K562 (cell line): ENCODE results near the gene ZRANB1. TPM values are rescaled to one million over a fixed set of nuclear protein-coding genes. Genes with fewer than 3 reads are reported as not detected.
A peak's percentile ranks its signal among the peaks of the same experiment; 100 is the strongest.

Experiments
- C11orf30 ChIP-seq: fragments of 450-650 bp; IDR thresholded peaks from 2 replicates; pipeline ENCODE4 v1.6.1; 2016; ENCODE audit warnings: low read depth, mild to moderate bottlenecking
- CXXC5 ChIP-seq: fragments of 250-450 bp; sonication (Bioruptor Pico); IDR thresholded peaks from 2 replicates; pipeline ENCODE4 v1.8.0; 2022; ENCODE audit warnings: inconsistent platforms, mild to moderate bottlenecking, moderate library complexity
- FOXK2 ChIP-seq, 2 experiments: fragments of 450-650 bp; IDR thresholded peaks in 1 of 2; conservative IDR thresholded peaks in 1 of 2; 2 replicates each; pipeline ENCODE4 v1.6.1; 2016; ENCODE audit warnings: low read depth in 2 of 2, mild to moderate bottlenecking in 1 of 2
- GATAD2B ChIP-seq: fragments of 450-650 bp; IDR thresholded peaks from 2 replicates; pipeline ENCODE4 v1.6.1; 2017; ENCODE audit warnings: mild to moderate bottlenecking, borderline replicate concordance
- HIVEP1 ChIP-seq: fragments of 250-450 bp; sonication (Bioruptor Pico); IDR thresholded peaks from 2 replicates; pipeline ENCODE4 v1.4.0; 2020; ENCODE audit warnings: mild to moderate bottlenecking
- HMG20A ChIP-seq: fragments of 450-650 bp; formaldehyde crosslinking; conservative IDR thresholded peaks from 2 replicates; pipeline ENCODE4 v1.4.0; 2020; ENCODE audit warnings: mild to moderate bottlenecking, mixed read lengths
- KHSRP ChIP-seq: fragments of 450-650 bp; IDR thresholded peaks from 2 replicates; pipeline ENCODE4 v1.6.1; 2017
- L3MBTL2 ChIP-seq: fragments of 450-650 bp; IDR thresholded peaks from 2 replicates; pipeline ENCODE4 v1.6.1; 2016; ENCODE audit warnings: mild to moderate bottlenecking, moderate library complexity
- NR1H2 ChIP-seq: sonication (generic); formaldehyde crosslinking; IDR thresholded peaks from 2 replicates; pipeline ENCODE4 v1.4.0; 2020; ENCODE audit warnings: mild to moderate bottlenecking, missing genetic modification reagents
- PHF8 ChIP-seq: fragments of 200-600 bp; sonication (generic); IDR thresholded peaks from 2 replicates; pipeline ENCODE4 v1.6.1; 2012; ENCODE audit warnings: mixed run types, mild to moderate bottlenecking, inconsistent platforms, low read length, moderate library complexity, borderline replicate concordance
- SAFB ChIP-seq: fragments of 200-400 bp; formaldehyde crosslinking; IDR thresholded peaks from 2 replicates; pipeline ENCODE4 v1.6.1; 2017; ENCODE audit warnings: low read depth, low read length, borderline replicate concordance
- XRCC5 ChIP-seq: fragments of 200-400 bp; formaldehyde crosslinking; IDR thresholded peaks from 2 replicates; pipeline ENCODE4 v1.6.1; 2017; ENCODE audit warnings: low read depth, mild to moderate bottlenecking, low read length
- polyA plus RNA-seq, 8 experiments: library from polyadenylated mRNA; depleted of rRNA in 4 of 8; stranded (reverse) in 5 of 8; unstranded in 3 of 8; fragments of >200 nt; fragmentation: Nextera tagmentation in 2 of 8; fragmentation: Illumina TruSeq in 1 of 8; extraction: Ambion mirVana in 2 of 8; extraction: Trizol in 1 of 8; gene quantifications; 2 replicates each; pipeline versions ENCODE4 v1.2.1 to v1.2.3, GENCODE V29; 2011 to 2014; ENCODE audit warnings: inconsistent platforms in 1 of 8, missing spikeins in 1 of 8
- total RNA-seq, 7 experiments: library from RNA; depleted of rRNA in 6 of 7; stranded (reverse); fragments of >200 nt in 6 of 7; fragmentation: Illumina TruSeq in 2 of 7; extraction: Trizol in 2 of 7; gene quantifications; 2 replicates each; pipeline versions ENCODE4 v1.2.1 to v1.2.3, GENCODE V29; 2011 to 2021; ENCODE audit warnings: low replicate concordance in 1 of 7
- TF ChIP-seq, protein P1 (sequence below): sonication (generic); formaldehyde crosslinking; IDR thresholded peaks from 2 replicates; pipeline ENCODE4 v1.8.0; 2023; ENCODE audit warnings: missing genetic modification reagents, mild to moderate bottlenecking, borderline replicate concordance
- TF ChIP-seq, protein P2 (sequence below): fragments of 250-450 bp; sonication (Bioruptor Pico); IDR thresholded peaks from 2 replicates; pipeline ENCODE4 v1.4.0; 2020
- TF ChIP-seq, protein P3 (sequence below): fragments of 450-650 bp; IDR thresholded peaks from 2 replicates; pipeline ENCODE4 v1.6.1; 2018; ENCODE audit not compliant: partially characterized antibody
- TF ChIP-seq, protein P4 (sequence below): sonication (generic); formaldehyde crosslinking; IDR thresholded peaks from 2 replicates; pipeline ENCODE4 v1.8.0; 2022; ENCODE audit warnings: mild to moderate bottlenecking, missing genetic modification reagents

ZRANB1 gene
- total and polyA plus RNA-seq, 9 of the 15 experiments (the other 6 are each of a cell fraction or from before 2014, with no cell fraction given): 0.07 to 1.1 (median 0.64) TPM

DNA sequence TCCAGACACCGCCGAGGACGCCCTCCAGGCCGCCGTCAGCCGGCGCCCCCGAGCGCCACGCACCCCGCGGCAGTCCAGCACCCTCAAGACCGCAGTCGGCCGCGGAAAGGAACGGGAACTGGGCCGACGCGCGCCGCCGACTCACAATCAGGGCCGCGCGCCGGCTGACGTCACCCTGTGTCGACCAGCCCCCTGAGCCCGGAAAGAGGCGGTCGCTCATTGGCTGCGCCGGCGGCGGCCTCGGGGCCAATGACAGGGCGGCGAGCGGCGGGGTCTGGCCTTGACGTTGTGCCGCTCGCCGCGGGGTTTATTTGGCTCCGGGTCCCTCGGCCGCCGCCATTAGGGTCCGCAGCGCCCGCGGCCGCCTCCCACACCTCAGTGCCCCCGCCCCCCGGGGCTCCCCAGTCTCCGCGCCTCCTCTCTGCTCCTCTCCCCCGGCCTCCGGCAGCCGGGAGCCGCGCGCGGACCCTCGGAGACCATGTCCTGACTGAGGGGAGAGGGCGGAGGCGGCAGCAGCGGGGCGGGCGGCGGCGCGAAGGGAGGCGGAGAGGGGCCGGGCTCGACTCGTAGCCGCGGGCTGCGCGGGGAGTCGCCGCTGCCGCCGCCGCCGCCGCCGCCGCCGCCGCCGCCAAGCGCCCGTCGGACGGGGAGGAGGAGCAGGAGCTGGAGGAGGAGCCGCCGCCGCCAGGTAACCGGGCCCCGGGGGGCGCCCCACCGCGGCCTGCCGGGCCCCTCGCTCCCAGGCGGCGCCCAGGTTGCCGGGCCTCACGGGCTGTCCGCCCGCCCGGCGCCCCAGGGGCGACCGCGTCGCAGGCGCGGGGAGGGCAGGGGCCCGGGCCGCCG lies 25.1 kb upstream of the ZRANB1 start (continued):
- TF ChIP-seq, protein P1, sequence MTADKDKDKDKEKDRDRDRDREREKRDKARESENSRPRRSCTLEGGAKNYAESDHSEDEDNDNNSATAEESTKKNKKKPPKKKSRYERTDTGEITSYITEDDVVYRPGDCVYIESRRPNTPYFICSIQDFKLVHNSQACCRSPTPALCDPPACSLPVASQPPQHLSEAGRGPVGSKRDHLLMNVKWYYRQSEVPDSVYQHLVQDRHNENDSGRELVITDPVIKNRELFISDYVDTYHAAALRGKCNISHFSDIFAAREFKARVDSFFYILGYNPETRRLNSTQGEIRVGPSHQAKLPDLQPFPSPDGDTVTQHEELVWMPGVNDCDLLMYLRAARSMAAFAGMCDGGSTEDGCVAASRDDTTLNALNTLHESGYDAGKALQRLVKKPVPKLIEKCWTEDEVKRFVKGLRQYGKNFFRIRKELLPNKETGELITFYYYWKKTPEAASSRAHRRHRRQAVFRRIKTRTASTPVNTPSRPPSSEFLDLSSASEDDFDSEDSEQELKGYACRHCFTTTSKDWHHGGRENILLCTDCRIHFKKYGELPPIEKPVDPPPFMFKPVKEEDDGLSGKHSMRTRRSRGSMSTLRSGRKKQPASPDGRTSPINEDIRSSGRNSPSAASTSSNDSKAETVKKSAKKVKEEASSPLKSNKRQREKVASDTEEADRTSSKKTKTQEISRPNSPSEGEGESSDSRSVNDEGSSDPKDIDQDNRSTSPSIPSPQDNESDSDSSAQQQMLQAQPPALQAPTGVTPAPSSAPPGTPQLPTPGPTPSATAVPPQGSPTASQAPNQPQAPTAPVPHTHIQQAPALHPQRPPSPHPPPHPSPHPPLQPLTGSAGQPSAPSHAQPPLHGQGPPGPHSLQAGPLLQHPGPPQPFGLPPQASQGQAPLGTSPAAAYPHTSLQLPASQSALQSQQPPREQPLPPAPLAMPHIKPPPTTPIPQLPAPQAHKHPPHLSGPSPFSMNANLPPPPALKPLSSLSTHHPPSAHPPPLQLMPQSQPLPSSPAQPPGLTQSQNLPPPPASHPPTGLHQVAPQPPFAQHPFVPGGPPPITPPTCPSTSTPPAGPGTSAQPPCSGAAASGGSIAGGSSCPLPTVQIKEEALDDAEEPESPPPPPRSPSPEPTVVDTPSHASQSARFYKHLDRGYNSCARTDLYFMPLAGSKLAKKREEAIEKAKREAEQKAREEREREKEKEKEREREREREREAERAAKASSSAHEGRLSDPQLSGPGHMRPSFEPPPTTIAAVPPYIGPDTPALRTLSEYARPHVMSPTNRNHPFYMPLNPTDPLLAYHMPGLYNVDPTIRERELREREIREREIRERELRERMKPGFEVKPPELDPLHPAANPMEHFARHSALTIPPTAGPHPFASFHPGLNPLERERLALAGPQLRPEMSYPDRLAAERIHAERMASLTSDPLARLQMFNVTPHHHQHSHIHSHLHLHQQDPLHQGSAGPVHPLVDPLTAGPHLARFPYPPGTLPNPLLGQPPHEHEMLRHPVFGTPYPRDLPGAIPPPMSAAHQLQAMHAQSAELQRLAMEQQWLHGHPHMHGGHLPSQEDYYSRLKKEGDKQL (CRISPR knock-in tag): no peak
- TF ChIP-seq FOXK2 (conservative IDR thresholded peaks at IDR 0.05 in 1 of 2, IDR thresholded peaks at IDR 0.05 in 1 of 2; ENCODE audit: low read depth in 2 of 2) (0 out of 4 replicates have a peak, but pooled peaks of 1 of the 2 experiments have one; percentile 15), L3MBTL2 (peak; percentile 60; the same call in 1 of the 2 replicates), CXXC5 (CRISPR knock-in tag) (peak; percentile 81), GATAD2B (0 out of 2 replicates have a peak, but pooled peaks have one; percentile 54), SAFB (peak; percentile 63), HMG20A (no peak), C11orf30 (peak; percentile 88), HIVEP1 (no peak), NR1H2 (CRISPR knock-in tag) (no peak), KHSRP (no peak), PHF8 (peak; percentile 85; the same call in 1 of the 2 replicates), XRCC5 (no peak)
- TF ChIP-seq, protein P2, sequence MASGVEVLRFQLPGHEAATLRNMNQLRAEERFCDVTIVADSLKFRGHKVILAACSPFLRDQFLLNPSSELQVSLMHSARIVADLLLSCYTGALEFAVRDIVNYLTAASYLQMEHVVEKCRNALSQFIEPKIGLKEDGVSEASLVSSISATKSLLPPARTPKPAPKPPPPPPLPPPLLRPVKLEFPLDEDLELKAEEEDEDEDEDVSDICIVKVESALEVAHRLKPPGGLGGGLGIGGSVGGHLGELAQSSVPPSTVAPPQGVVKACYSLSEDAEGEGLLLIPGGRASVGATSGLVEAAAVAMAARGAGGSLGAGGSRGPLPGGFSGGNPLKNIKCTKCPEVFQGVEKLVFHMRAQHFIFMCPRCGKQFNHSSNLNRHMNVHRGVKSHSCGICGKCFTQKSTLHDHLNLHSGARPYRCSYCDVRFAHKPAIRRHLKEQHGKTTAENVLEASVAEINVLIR: peak; percentile 82
- TF ChIP-seq, protein P3, sequence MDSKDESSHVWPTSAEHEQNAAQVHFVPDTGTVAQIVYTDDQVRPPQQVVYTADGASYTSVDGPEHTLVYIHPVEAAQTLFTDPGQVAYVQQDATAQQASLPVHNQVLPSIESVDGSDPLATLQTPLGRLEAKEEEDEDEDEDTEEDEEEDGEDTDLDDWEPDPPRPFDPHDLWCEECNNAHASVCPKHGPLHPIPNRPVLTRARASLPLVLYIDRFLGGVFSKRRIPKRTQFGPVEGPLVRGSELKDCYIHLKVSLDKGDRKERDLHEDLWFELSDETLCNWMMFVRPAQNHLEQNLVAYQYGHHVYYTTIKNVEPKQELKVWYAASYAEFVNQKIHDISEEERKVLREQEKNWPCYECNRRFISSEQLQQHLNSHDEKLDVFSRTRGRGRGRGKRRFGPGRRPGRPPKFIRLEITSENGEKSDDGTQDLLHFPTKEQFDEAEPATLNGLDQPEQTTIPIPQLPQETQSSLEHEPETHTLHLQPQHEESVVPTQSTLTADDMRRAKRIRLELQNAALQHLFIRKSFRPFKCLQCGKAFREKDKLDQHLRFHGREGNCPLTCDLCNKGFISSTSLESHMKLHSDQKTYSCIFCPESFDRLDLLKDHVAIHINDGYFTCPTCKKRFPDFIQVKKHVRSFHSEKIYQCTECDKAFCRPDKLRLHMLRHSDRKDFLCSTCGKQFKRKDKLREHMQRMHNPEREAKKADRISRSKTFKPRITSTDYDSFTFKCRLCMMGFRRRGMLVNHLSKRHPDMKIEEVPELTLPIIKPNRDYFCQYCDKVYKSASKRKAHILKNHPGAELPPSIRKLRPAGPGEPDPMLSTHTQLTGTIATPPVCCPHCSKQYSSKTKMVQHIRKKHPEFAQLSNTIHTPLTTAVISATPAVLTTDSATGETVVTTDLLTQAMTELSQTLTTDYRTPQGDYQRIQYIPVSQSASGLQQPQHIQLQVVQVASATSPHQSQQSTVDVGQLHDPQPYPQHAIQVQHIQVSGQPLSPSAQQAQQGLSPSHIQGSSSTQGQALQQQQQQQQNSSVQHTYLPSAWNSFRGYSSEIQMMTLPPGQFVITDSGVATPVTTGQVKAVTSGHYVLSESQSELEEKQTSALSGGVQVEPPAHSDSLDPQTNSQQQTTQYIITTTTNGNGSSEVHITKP: no peak
- TF ChIP-seq, protein P4, sequence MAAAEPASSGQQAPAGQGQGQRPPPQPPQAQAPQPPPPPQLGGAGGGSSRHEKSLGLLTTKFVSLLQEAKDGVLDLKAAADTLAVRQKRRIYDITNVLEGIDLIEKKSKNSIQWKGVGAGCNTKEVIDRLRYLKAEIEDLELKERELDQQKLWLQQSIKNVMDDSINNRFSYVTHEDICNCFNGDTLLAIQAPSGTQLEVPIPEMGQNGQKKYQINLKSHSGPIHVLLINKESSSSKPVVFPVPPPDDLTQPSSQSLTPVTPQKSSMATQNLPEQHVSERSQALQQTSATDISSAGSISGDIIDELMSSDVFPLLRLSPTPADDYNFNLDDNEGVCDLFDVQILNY (CRISPR knock-in tag): 0 out of 2 replicates have a peak, but pooled peaks have one; percentile 26
